ENCODE data around the gene NPAS3.

GRCh38 chr14:33492491-33492890 lies 553.8 kb downstream of the NPAS3 start:
- TF ChIP-seq EZH2 (IDR thresholded peaks at IDR 0.05) (no peak), CTCF (IDR thresholded peaks at IDR 0.05) (no peak)
